GM19238 (cell line): ENCODE results near the gene COX4I2.
"Not testable (repeated sequence)": the region's sequence is repeated elsewhere in the genome, so short reads cannot be mapped to it uniquely, and the experiment has no call there.

Source experiments
- DNase-seq: peaks from one replicate; pipeline ENCODE4 v3.0.0; 2011; ENCODE audit warnings: low spot score; ENCODE audit not compliant: insufficient read length

The COX4I2 gene

DNA sequence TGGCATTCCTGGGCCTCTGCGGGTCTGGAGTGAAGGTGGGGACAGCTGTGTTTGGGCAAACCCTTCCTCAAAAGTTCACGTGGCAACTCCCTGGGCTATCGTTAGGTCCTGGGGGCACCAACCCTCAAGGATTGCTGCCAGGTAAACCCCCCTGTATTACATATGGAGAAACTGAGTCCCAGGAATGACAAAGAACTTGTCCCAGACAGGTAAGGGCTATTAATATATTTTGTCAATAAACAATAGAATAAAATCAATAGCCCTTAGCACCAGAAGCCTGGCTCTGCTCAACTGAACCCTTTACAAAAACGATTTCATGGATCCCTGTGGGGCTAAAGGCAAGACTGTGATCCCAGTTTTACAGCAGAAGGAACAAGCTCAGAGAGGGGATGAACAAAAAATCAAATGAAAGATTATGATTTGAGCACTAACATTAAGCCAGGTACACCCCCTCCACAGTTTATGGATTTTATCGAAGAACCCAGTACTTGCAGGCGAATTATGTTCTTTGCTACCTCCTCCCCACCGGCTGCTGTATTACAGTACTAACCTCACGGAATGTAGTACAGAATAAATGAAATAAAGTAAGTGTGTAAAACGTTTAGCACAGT is 30.0 kb upstream of the COX4I2 start:
- DNase-seq, result no peak

DNA sequence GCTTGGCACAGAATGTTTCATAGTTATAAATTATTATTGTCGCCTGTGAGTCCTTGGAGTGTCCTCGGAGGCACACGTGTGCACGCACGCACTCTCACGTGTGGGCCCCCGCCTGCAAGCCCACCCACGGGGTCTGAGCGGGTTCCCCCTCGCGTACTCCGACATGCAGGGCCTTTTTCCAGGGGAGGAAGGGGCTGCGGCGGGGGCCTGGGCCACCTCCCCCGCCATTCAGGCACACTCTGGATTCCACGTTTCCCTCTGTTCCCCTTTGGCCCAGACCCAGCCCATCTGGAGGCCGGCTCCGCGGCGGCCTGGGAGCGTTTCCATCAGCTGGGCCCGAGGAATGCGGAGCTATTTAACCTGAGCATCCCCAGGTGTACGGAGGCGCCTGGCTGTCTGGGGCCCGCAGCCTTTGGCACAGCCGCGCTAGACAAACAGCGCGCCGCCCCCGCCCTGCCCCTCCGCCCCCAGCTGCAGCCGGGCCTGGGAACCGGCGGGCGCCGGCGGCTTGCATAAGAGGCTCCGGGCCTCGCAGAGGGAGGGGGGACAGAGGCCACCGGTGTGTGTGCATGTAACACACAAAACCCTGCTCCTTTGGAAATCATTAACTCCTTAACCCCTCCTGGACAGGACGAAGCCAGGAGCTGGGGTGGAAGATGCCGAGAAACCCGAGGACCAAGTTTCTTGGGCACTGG is 29.3 kb upstream of the COX4I2 start:
- no peak for DNase-seq

DNA sequence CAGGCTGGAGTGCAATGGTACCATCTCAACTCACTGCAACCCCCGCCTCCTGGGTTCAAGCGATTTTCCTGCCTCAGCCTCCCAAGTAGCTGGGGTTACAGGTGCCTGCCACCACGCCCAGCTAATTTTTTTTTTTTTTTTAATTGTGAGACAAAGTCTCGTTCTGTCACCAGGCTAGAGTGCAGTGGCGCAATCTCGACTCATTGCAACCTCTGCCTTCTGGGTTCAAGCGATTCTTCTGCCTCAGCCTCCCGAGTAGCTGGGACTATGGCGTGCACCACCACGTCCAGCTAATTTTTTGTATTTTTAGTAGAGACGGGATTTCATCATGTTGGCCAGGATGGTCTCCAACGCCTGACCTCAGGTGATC is 25.5 kb upstream of the COX4I2 start:
- DNase-seq, result not testable (repeated sequence)

DNA sequence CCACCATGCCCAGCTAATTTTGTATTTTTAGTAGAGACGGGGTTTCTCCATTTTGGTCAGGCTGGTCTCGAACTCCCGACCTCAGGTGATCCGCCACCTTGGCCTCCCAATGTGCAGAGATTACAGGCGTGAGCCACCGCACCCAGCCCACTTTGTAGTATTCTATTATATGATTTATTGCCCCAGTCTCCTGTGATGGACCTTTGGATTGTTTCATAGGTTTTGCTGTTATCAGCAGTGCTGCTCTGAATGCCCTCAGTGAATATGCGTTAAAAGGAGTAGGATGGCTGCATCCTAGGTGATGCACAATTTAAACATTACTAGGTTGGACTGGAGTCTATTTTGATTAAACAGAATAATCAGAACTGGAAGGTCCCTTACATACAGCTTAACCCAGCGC is 22.3 kb upstream of the COX4I2 start:
- DNase-seq, result no peak

DNA sequence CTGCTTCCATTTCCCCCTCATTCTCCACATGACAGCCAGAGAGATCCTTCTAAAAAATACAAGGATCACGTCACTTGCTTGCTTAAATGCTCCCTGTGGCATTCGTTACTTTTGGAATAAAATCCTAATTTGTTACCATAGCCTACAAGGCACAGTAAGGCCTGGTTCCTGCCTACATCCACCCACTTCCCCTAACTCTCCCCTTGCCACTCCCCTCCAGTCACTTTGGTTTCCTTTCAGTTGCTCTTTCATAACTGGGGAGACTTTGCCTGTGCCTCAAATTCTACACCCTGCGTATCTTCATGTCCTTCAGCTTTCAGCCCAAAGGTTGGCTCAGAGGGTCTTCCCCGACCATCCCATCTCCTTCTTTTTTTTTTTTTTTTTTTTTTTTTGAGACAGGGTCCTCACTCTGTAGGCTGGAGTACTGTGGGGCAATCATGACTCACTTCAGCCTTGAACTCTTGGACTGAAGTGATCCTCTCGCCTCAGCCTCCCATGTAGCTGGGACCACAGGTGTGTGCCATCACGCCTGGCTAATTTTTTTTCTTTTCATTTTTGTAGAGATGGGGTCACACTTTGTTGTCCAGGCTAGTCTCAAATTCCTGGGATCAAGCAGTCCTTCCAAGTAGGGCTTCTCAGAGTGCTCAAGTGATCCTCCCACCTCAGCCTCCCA is 20.1 kb upstream of the COX4I2 start:
- no peak for DNase-seq

DNA sequence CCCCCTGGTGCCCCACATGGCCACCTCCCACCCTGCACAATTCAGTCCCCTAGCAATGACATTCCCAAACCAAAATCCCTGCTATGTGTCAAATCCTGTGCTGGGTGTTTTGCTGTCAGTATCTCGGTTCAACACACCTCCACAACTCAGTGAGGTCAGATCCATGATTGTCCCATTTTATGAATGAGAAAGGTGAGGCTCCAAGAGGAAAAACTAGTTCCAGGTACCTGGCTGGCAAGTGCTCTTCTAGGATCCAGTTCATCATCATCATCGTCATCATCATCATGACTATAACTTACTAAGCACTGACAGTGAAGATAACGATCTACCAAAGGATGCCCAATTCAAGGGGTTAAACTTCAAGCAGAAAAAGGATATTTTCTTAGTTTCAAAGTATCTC is 17.5 kb upstream of the COX4I2 start:
- DNase-seq, result no peak

DNA sequence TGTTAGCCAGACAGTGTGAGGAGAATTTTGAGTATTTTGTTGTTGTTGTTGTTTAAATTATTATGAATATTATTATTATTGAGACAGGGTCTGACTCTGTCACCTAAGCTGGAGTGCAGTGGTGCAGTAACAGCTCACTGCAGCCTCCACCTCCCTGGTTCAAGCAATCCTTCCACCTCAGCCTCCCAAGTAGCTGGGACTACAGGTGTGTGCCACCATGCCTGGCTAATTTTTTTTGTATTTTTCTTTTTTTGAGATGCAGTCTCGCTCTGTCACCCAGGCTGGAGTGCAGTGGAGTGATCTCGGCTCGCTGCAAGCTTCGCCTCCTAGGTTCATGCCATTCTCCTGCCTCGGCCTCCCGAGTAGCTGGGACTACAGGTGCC is 14.6 kb upstream of the COX4I2 start:
- DNase-seq, result not testable (repeated sequence)

DNA sequence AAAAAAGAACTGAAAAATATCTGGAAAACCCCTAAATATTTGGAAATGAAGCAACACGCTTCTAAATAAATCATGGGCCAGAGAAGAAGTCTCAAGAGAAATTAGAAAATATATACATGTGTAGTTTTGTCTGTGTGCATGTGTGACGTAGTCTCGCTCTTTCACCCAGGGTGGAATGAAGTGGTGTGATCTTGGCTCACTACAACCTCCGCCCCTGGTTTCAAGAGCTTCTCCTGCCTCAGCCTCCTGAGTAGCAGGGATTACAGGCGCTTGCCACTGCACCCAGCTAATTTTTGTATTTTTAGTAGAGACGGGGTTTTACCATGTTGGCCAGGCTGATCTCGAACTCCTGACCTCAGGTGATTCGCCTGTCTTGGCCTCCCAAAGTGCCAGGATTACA is 11.2 kb upstream of the COX4I2 start:
- DNase-seq, result not testable (repeated sequence)

DNA sequence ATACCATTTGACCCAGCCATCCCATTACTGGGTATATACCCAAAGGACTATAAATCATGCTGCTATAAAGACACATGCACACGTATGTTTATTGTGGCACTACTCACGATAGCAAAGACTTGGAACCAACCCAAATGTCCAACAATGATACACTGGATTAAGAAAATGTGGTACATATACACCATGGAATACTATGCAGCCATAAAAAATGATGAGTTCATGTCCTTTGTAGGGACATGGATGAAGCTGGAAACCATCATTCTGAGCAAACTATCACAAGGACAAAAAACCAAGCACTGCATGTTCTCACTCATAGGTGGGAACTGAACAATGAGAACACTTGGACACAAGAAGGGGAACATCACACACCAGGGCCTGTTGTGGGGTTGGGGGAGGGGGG is 9.7 kb upstream of the COX4I2 start:
- DNase-seq, result not testable (repeated sequence)

DNA sequence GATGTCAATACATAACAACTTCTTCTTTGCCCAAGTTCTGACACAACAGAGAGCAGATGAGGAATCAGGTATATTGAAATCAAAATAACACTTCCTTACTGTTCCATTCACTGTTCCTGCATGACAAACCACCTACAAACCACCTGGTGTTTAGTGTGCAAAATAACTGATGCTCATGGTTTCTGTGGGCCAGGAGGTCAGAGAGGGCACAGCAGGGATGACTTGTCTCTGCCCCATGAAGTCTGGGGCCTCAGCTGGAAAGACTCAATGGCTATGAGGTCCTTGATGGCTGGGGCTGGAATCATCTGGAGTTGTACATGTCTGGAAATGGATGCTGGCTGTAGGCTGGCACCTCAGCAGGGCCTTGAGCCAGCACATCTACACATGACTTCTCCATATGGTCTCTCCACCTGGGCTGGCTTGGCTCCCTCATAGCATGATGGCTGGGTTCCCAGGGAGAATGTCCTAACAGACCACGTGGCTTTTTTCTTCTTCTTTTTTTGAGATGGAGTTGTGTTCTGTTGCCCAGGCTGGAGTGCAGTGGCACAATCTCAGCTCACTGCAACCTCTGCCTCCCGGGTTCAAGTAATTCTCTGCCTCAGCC is 7.4 kb upstream of the COX4I2 start:
- DNase-seq, result no peak

DNA sequence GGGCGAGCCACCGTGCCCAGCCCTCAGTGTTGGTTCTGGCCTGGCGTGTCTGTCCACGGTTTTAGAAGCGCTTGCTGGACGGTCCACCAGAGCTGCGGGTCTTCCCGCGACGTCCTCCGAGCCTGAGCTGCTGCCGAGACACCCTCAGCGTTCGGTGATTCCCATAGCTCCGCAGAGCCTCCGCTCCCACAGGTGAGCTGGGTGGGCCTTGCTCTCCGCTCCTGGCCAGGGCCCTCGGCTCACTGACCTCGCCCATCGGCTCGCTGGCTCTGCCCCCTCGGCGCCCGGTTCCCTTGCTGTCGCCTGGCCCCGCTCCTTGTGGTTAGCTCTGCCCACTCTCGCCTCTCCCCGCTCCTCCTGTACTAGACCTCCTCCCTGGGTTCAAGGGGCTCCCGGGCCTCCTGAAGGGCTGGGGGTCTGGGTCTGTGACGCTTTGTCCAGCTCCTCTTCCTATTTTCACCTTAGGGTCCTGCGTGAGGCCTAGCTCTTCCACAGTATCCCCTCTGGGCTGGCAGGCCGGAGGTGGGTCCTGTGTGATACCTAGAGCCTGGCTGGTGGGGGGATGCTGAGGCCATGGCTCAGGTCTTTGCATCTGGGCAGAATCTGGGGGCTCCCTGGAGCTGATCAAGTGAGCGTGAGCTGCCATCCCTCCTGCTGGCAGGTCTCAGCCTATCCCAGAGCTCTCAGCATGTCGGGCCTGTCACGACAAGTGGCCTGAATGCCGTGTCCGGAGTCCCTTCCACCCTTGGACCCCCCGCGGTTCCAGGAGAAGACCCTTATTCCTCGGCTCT is 5.0 kb upstream of the COX4I2 start:
- no peak for DNase-seq

DNA sequence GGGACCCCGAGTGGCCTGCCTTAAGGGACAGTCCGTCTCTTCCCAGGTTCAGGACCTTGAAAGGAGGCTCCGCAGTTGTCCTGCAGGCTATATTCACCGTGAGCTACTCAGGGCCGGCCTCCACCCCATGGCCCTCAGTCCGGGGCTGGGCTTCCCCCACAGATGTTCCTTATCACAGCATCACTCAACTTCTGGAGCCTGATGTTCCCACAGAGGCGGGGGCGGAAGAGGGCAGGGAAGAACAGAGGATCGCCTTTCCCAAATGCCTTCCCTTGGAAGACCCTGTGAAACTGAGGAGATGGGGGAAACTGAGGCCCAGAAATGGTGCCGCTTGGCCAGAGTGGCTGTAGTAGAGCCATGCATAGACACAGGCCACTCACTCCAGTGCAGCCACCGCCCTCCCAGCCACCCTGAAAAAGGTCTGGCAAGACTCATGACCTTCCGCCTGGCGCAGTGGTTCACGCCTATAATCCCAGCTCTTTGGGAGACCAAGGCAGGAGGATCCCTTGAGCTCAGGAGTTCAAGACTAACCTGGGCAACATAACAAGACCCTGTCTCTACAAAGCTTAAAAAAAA is 4.3 kb upstream of the COX4I2 start:
- DNase-seq, result no peak

DNA sequence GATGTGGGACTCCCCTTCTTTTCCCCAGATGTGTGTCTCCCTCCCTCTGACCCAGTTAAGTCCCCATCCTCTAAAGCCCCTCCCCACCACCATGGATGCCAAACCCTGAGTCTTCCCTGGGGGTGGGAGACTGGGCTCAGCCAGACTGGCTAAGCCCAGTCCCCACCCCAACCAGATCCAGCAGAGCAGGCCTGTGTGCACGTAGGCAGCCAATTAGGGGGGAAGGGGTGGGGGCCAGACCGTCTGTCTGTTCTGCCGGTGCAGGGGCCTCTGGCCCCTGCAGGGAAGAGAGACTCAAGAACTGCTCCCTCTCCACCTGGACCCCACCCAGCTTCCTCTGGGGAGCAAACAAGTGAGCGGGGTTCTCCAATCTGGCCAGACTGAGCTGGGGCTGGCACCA is 605 bp downstream of the COX4I2 start:
- DNase-seq, result no peak

DNA sequence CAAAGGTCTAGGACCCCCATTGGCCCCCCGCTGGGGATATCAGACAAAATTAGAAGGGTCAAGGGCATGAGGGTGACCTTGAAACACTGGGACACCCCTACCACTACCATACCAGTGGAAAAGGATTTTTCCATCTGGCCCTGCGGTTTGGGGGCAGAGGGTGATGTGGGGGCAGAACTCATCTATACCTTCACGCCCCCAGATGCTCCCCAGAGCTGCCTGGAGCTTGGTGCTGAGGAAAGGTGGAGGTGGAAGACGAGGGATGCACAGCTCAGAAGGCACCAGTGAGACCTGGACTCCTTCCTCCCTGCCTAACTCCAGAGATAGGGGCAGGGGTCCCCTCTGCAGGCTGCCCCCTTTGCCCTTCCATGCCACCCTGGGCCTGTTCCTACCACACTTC is 1.1 kb downstream of the COX4I2 start:
- no peak for DNase-seq

DNA sequence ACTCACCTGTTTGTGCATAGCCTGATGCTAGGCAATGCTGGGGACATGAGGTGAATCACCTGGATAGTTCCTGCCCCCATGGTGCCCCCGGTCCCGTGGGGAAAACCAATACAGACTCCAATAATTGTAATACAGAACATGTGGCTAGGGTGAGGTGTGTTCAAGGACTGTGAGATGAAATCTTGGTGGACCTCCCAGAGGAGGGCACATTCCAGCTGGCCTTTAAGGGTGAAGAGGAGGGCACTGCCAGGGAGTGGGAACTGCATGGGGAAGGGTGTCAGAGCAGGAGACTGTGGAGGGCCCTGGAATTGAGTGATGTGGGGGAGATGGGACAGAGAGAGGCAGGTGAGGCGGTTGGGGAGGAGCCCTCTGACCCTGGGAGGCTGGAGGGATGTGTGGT is 2.5 kb downstream of the COX4I2 start:
- no peak for DNase-seq

DNA sequence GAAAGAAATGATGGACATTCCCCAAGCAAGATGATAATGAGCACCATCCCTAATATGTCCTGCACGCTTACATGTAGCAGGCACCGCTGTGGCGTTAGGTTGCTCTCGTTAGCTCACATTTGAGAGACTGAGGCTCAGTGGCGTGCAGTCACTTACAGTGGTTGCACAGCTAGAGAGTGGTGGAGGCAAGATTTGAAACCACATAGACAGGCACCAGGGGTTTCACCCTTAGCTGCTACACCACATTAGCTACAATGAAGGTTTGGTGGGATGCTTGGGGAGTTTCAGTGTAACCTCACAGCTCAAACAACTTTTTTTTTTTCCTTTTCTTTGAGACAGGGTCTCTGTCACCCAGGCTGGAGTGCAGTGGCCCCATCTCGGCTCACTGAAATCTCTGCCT is 3.7 kb downstream of the COX4I2 start:
- no peak for DNase-seq

DNA sequence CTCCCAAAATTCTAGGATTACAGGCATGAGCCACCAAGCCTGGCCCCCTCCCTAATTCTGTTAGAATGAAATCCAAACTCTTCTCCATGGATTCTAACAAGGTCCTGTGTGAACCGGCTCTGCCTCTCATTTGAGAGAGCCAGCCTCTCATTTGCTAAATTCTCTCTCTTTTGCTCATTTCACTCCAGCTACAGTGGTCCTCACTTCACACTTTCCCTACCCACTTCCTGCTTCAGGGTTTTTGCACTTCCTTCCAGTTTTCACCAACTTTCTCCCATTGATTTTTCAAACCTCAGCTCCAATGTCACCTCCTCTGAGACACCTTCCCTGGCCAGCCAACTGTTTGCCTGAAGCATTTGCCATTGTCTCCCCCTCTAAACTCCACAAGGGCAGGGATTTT is 5.1 kb downstream of the COX4I2 start:
- no peak for DNase-seq

DNA sequence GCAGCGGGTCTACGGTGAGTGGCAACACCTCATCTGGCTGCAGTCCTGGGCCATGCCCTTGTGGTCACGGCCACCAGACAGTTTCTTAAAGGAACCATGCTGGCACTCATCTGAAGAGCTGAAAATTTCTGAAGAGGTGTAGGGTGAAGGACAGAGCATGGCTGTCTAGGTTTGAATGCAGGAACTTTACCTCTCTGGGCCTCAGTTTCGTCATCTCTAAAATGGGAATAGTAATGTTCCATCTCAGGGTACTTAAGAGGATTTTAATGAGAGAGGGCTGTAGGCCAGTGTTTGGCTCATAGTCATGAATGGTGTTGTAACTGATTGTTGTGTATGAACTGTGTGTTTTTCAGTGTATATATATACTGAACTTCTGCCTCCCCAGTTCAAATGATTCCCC is 5.8 kb downstream of the COX4I2 start:
- no peak for DNase-seq

DNA sequence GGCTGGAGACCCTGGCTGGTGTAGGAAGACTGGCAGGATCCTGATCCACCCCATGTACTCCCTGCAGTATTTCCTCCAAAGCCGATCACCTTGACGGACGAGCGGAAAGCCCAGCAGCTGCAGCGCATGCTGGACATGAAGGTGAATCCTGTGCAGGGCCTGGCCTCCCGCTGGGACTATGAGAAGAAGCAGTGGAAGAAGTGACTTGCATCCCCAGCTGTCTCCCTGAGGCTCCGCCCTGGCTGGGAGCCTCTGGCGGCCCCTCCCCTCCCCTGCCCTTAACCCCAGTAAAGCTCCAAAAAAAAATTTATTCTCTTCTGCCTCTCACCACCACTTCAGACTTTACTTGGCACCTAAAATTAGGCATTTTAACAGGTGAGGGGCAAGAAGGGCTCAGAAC is 7.0 kb downstream of the COX4I2 start:
- no peak for DNase-seq

DNA sequence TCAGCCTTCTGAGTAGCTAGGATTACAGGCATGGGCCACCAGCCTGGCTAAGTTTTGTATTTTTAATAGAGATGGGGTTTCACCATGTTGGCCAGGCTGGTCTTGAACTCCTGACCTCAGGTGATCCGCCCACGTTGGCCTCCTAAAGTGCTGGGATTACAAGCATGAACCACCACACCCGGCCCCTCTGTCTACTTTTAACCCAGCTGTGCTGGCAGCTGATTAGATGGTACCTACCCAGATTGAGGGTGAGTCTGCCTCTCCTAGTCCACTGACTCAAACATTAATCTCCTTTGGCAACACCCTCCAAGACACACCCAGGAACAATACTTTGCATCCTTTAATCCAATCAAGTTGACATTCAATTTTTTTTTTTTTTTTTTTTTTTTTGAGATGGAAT is 10.4 kb downstream of the COX4I2 start:
- not testable (repeated sequence) for DNase-seq

DNA sequence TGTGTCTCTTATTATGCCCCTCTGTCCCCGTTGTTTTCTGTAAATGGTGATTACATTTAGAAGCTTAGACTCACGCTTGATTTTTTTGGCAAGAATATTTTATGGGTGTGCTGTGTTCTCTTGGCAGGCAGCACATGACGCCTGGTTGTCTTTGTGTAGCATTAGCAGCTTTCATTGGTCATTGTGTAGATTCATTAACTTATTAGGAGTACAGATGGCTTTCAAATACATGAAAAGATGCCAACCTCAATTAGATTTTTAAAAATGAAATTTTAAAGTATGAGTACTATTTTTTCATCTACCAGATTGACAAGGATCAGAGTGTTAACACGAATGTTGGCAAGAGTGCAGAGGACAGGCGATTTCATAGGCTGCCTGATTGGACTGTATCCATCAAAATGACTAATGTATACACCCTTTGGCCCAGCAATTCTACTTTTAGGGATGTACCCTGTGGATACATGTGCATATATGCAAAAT is 15.2 kb downstream of the COX4I2 start:
- no peak for DNase-seq
